DND-41 (cell line): ENCODE measurements around the gene DNAJC27.

Experiments used
- CTCF ChIP-seq: IDR thresholded peaks from 2 replicates; pipeline ENCODE4 v1.5.1; 2012; ENCODE audit warnings: borderline replicate concordance, low read length, moderate library complexity, mild to moderate bottlenecking; ENCODE audit not compliant: poor library complexity, severe bottlenecking; ENCODE audit errors: extremely low read depth
- EZH2 ChIP-seq: IDR thresholded peaks from 3 replicates; pipeline ENCODE4 v1.6.1; 2012; ENCODE audit warnings: borderline replicate concordance, low read depth, mild to moderate bottlenecking, moderate library complexity, low read length, inconsistent platforms; ENCODE audit not compliant: severe bottlenecking

GRCh38 chr2:24922556-24922955 is 49.2 kb downstream of the DNAJC27 start:
- TF ChIP-seq CTCF (no peak), EZH2 (no peak)
